Mesendoderm (in vitro differentiated cells): ENCODE data around the gene KRT5.

Source experiments
- DNase-seq: peaks from one replicate; pipeline ENCODE4 v3.0.0; 2013
- H2AK5ac ChIP-seq: 2 replicates; pipeline ENCODE4 v1.6.1; 2013; ENCODE audit warnings: low read length, inconsistent platforms
- H2BK120ac ChIP-seq: 2 replicates; pipeline ENCODE4 v1.6.1; 2013; ENCODE audit warnings: low read depth, mild to moderate bottlenecking, low read length, moderate library complexity, mixed read lengths
- H2BK15ac ChIP-seq: replicated peaks from 2 replicates; pipeline ENCODE4 v1.6.1; 2013; ENCODE audit warnings: low read depth, mild to moderate bottlenecking, moderate library complexity
- H2BK5ac ChIP-seq: 2 replicates; pipeline ENCODE4 v1.6.1; 2013; ENCODE audit warnings: low read length, inconsistent platforms
- H3K18ac ChIP-seq: 2 replicates; pipeline ENCODE4 v1.6.1; 2013; ENCODE audit warnings: mild to moderate bottlenecking, low read length, mixed read lengths
- H3K23ac ChIP-seq: one replicate; pipeline ENCODE4 v1.6.1; 2013; ENCODE audit warnings: low read length
- H3K27ac ChIP-seq: 2 replicates; pipeline ENCODE4 v1.5.1; 2013; ENCODE audit warnings: low read depth, mild to moderate bottlenecking, inconsistent platforms, low read length, moderate library complexity
- H3K27me3 ChIP-seq: 2 replicates; pipeline ENCODE4 v1.6.1; 2013; ENCODE audit warnings: low read length, control low read depth, mild to moderate bottlenecking, inconsistent platforms; ENCODE audit not compliant: insufficient read depth, poor library complexity
- H3K36me3 ChIP-seq: 2 replicates; pipeline ENCODE4 v1.6.1; 2013; ENCODE audit warnings: low read length, inconsistent platforms; ENCODE audit not compliant: control insufficient read depth, insufficient read depth
- H3K4ac ChIP-seq: one replicate; pipeline ENCODE4 v1.6.1; 2013; ENCODE audit warnings: low read depth, mild to moderate bottlenecking, low read length, moderate library complexity
- H3K4me1 ChIP-seq: 2 replicates; pipeline ENCODE4 v1.6.1; 2013; ENCODE audit warnings: low read depth, low read length, inconsistent platforms; ENCODE audit not compliant: control insufficient read depth
- H3K4me2 ChIP-seq: 2 replicates; pipeline ENCODE4 v1.6.1; 2013; ENCODE audit warnings: low read length
- H3K4me3 ChIP-seq: 2 replicates; pipeline ENCODE4 v1.5.1; 2013; ENCODE audit warnings: mild to moderate bottlenecking, low read length
- H3K56ac ChIP-seq: one replicate; pipeline ENCODE4 v1.6.1; 2013; ENCODE audit warnings: low read length
- H3K79me1 ChIP-seq: 2 replicates; pipeline ENCODE4 v1.6.1; 2013; ENCODE audit warnings: low read length, inconsistent platforms
- H3K79me2 ChIP-seq: 2 replicates; pipeline ENCODE4 v1.6.1; 2013; ENCODE audit warnings: mild to moderate bottlenecking, low read length; ENCODE audit not compliant: control insufficient read depth, insufficient read depth
- H3K9ac ChIP-seq: 2 replicates; pipeline ENCODE4 v1.6.1; 2013; ENCODE audit warnings: low read length, inconsistent platforms
- H4K5ac ChIP-seq: one replicate; pipeline ENCODE4 v1.6.1; 2013; ENCODE audit warnings: low read length
- H4K8ac ChIP-seq: one replicate; pipeline ENCODE4 v1.6.1; 2013; ENCODE audit warnings: low read depth, mild to moderate bottlenecking, control low read depth, low read length, moderate library complexity
- WGBS: extraction: QIAGEN DNeasy Blood & Tissue Kit; methylation state at CpG from one replicate; pipeline ENCODE4 v1.1.7; 2013; ENCODE audit warnings: low lambda C conversion rate, missing lambda C conversion rate; ENCODE audit not compliant: insufficient coverage; ENCODE audit errors: extremely low coverage; 5-methylcytosine and 5-hydroxymethylcytosine counted together

The KRT5 gene

DNA sequence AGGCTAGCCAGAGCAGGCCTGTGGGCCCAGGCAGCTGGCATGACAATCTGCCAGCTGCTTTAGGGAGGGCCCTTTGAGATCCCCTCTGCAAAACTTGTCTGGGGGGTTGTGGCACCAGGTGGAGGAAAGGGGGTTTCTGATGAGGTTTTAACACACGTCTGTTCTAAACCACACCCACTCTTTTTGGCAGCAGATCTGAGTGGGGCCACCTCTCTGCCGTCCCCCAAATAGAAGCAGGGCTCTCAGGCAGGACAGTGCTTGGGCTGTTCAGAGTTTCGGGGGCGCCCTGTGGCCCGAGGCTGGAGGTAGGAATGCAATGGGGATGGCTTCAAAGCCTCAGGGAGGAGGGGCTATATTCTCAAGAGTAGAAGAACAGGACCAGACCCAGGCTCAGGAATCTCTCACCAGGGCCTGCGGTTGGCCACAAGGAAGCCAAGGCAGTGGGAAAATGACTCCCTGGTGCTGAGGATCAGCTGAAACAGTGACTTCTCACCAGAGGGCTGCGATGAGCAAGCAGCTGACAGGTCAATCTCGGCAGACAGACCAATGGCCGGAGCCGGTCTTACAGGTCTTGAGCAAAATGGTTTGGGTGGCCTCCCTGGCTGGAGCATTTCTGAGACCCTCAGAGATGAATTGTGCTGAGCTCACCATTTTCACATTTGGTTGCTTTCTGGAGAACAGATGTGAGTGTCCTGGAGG is 1.5 kb upstream of the KRT5 start:
- H3K9ac ChIP-seq, result no peak overlapping the region
- H3K27me3 ChIP-seq, result no peaks in the 10 kb centered on the region
- H3K4me1 ChIP-seq, result no peaks in the 10 kb centered on the region
- no peak overlapping the region for H3K27ac ChIP-seq
- no peak overlapping the region for H2BK120ac ChIP-seq
- WGBS, result no CpG with 5 or more reads among the region's 10 CpGs
- no peaks in the 10 kb centered on the region for H3K79me2 ChIP-seq
- H3K23ac ChIP-seq, result no peak overlapping the region
- H2AK5ac ChIP-seq, result no peak overlapping the region
- H3K4ac ChIP-seq, result no peak overlapping the region
- H3K4me3 ChIP-seq, result no peak overlapping the region
- no peak overlapping the region for H3K4me2 ChIP-seq
- no peak overlapping the region for H3K18ac ChIP-seq
- no peak overlapping the region for H3K56ac ChIP-seq
- no peak overlapping the region for H4K8ac ChIP-seq
- H4K5ac ChIP-seq, result no peak overlapping the region
- H3K36me3 ChIP-seq, result no peaks in the 10 kb centered on the region
- no peaks in the 10 kb centered on the region for H3K79me1 ChIP-seq
- H2BK15ac ChIP-seq, result no peak overlapping the region
- peak; percentile 80 for DNase-seq
- no peak overlapping the region for H2BK5ac ChIP-seq

DNA sequence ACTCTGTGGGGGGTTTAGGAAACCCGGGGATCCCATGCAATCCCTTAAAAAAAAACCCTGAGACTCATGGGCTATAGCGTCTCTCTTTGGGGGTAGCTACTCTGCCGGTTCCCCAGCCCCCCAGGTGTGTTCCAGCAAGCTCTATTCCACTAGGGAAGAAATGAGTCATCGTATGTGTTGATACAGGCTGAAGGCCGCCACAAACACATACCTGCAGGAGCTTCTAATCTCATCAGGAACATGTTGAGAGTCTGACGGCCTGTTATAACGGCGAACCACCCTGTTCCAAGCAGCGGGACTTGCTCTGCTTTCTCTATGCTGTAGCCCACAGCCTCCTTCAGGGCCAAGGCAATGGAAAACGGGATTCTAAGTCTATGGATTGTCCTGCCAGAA is 977 bp upstream of the KRT5 start:
- no peak overlapping the region for H2AK5ac ChIP-seq
- H3K79me1 ChIP-seq, result no peaks in the 10 kb centered on the region
- no peaks in the 10 kb centered on the region for H3K36me3 ChIP-seq
- no peaks in the 10 kb centered on the region for H3K79me2 ChIP-seq
- H3K23ac ChIP-seq, result no peak overlapping the region
- no peak overlapping the region for H3K9ac ChIP-seq
- H2BK5ac ChIP-seq, result no peak overlapping the region
- no peaks in the 10 kb centered on the region for H3K4me1 ChIP-seq
- H3K4me2 ChIP-seq, result no peak overlapping the region
- H3K18ac ChIP-seq, result no peak overlapping the region
- H4K8ac ChIP-seq, result no peak overlapping the region
- H2BK120ac ChIP-seq, result no peak overlapping the region
- no peak overlapping the region for H3K4ac ChIP-seq
- no peaks in the 10 kb centered on the region for H3K27me3 ChIP-seq
- no peak overlapping the region for H3K56ac ChIP-seq
- no peak overlapping the region for H3K27ac ChIP-seq
- WGBS, result no CpG with 5 or more reads among the region's 10 CpGs
- H2BK15ac ChIP-seq, result no peak overlapping the region
- no peak overlapping the region for H3K4me3 ChIP-seq
- H4K5ac ChIP-seq, result no peak overlapping the region
- DNase-seq, result peak; percentile 70

DNA sequence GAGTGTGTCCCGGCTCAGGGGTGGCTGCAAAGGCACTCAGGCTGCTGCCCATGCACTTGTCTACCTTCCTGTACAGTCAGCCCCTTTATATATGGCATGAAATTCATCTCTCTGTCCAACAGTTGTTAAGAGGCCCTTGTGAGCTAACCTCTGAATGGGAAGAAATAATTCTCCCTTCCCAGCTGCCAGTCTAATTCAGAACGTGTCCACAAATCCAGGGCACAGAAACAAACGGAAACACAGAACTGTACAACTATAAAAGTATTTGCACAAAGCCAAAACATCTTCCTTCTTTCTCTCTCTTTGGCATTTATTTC is 849 bp downstream of the KRT5 start:
- no peaks in the 10 kb centered on the region for H3K79me1 ChIP-seq
- H3K4me2 ChIP-seq, result no peak overlapping the region
- H3K27me3 ChIP-seq, result no peaks in the 10 kb centered on the region
- H3K36me3 ChIP-seq, result no peaks in the 10 kb centered on the region
- H2AK5ac ChIP-seq, result no peak overlapping the region
- no peak overlapping the region for H3K9ac ChIP-seq
- H3K56ac ChIP-seq, result no peak overlapping the region
- H3K23ac ChIP-seq, result no peak overlapping the region
- no peak overlapping the region for H3K27ac ChIP-seq
- H3K4ac ChIP-seq, result no peak overlapping the region
- H4K5ac ChIP-seq, result no peak overlapping the region
- no peak overlapping the region for H3K4me3 ChIP-seq
- no CpG with 5 or more reads among the region's 3 CpGs for WGBS
- DNase-seq, result no peak
- H4K8ac ChIP-seq, result no peak overlapping the region
- no peak overlapping the region for H3K18ac ChIP-seq
- no peaks in the 10 kb centered on the region for H3K4me1 ChIP-seq
- H2BK5ac ChIP-seq, result no peak overlapping the region
- no peak overlapping the region for H2BK120ac ChIP-seq
- H3K79me2 ChIP-seq, result no peaks in the 10 kb centered on the region
- no peak overlapping the region for H2BK15ac ChIP-seq

DNA sequence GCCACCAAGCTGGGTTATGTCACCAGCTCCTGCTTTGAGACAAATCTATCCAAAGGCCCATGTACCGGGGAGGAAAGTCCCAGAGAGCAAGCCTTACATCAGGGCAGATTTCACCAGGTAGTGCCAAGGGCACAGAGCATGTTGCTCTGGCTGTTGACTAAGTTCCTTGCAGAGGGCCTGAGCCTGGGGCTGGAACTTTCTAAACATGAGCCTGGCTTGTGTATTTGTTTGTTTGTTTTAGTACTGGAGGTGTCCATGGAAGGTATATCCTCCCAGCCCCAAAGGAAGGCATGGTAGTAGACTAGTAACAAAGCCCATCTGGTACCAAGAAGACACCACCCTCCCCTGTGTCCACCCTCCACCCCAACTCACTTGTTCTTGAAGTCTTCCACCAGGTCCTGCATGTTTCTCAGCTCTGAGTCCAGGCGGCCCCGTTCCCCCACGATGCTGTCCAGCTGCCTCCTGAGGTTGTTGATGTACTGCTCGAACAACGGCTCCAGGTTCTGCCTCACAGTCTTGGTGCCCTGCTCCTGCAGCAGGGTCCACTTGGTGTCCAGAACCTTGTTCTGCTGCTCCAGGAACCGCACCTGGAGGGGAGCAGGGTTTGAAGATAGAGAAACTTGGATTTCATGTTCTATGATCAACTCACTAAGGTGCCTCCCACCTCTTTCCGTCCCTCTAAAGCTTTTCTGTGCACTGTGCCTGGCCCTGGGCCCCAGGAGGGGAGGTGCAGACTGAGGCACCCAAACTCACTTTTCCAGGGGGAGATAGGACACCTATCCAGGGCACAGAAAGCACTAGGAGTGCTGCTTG is 1.4 kb downstream of the KRT5 start:
- Histone ChIP-seq H3K79me2 (no peaks in the 10 kb centered on the region), H2BK5ac (no peak overlapping the region), H3K4me2 (no peak overlapping the region), H4K5ac (no peak overlapping the region), H2BK15ac (no peak overlapping the region), H3K79me1 (no peaks in the 10 kb centered on the region), H3K9ac (no peak overlapping the region), H2BK120ac (no peak overlapping the region), H3K56ac (no peak overlapping the region), H3K36me3 (no peaks in the 10 kb centered on the region), H3K27ac (no peak overlapping the region), H3K23ac (no peak overlapping the region), H3K4ac (no peak overlapping the region), H3K18ac (no peak overlapping the region), H3K27me3 (no peaks in the 10 kb centered on the region), H3K4me1 (no peaks in the 10 kb centered on the region), H3K4me3 (no peak overlapping the region), H2AK5ac (no peak overlapping the region), H4K8ac (no peak overlapping the region)
- DNase-seq, result no peak
- no CpG with 5 or more reads among the region's 8 CpGs for WGBS

DNA sequence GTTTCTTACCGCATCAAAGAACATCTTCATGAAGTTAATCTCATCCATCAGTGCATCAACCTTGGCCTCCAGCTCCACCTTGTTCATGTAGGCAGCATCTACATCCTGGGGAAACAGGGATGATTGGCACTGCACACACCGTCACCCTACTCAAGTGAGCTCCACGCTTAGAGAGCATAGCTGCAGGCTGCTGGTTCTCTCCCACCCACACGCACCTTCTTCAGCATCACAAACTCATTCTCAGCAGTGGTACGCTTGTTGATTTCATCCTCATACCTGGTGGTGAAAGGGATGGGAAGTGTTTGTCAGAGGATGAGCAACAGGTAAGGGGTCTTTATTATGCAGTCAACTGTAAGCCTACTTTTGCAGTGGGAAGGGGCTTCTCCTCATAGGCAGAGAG is 2.3 kb downstream of the KRT5 start:
- no peak overlapping the region for H3K4me3 ChIP-seq
- no peak for DNase-seq
- H3K79me2 ChIP-seq, result no peaks in the 10 kb centered on the region
- no peak overlapping the region for H3K4me2 ChIP-seq
- H2AK5ac ChIP-seq, result no peak overlapping the region
- H3K23ac ChIP-seq, result no peak overlapping the region
- no peak overlapping the region for H3K27ac ChIP-seq
- no peak overlapping the region for H2BK15ac ChIP-seq
- no peak overlapping the region for H3K56ac ChIP-seq
- H3K27me3 ChIP-seq, result no peaks in the 10 kb centered on the region
- no peak overlapping the region for H3K18ac ChIP-seq
- H3K36me3 ChIP-seq, result no peaks in the 10 kb centered on the region
- no peaks in the 10 kb centered on the region for H3K79me1 ChIP-seq
- H4K5ac ChIP-seq, result no peak overlapping the region
- H3K9ac ChIP-seq, result no peak overlapping the region
- no peaks in the 10 kb centered on the region for H3K4me1 ChIP-seq
- H2BK5ac ChIP-seq, result no peak overlapping the region
- no peak overlapping the region for H3K4ac ChIP-seq
- no peak overlapping the region for H2BK120ac ChIP-seq
- no peak overlapping the region for H4K8ac ChIP-seq
- no CpG with 5 or more reads among the region's 5 CpGs for WGBS
